Bronchial epithelial cell (primary cell): ENCODE measurements around the gene WHAMM. TPM values are rescaled to one million over a fixed set of nuclear protein-coding genes. Genes with fewer than 3 reads are reported as not detected.

Source experiments
- DNase-seq: peaks from one replicate; pipeline ENCODE4 v3.0.0-alpha.2; 2010; ENCODE audit warnings: low read depth
- FAIRE-seq: peaks from 2 replicates; lab custom pipeline; 2011; peaks lifted over from hg19 to GRCh38; lab: Jason Lieb, UNC
- H3K27me3 ChIP-seq: 2 replicates; pipeline ENCODE4 v1.5.1; 2011; ENCODE audit warnings: low read length; ENCODE audit not compliant: control insufficient read depth, insufficient read depth
- H3K36me3 ChIP-seq: 2 replicates; pipeline ENCODE4 v1.5.1; 2011; ENCODE audit warnings: low read length; ENCODE audit not compliant: control insufficient read depth, insufficient read depth
- H3K4me3 ChIP-seq: 2 replicates; pipeline ENCODE4 v1.5.1; 2011; ENCODE audit warnings: mild to moderate bottlenecking, low read depth, low read length, control low read depth
- total RNA-seq: library from RNA; depleted of rRNA; stranded (reverse); fragments of >200 nt; gene quantifications from 2 replicates; pipeline ENCODE4 v1.2.1, GENCODE V29; 2014
- TF ChIP-seq, protein P1 (sequence below): IDR thresholded peaks from 2 replicates; pipeline ENCODE4 v1.5.1; 2011; ENCODE audit warnings: mild to moderate bottlenecking, moderate library complexity, low read length, control low read depth, inconsistent platforms; ENCODE audit not compliant: insufficient read depth, severe bottlenecking

The WHAMM gene
- total RNA-seq, 1 donor from 2014 or later, result 3.2 TPM

DNA sequence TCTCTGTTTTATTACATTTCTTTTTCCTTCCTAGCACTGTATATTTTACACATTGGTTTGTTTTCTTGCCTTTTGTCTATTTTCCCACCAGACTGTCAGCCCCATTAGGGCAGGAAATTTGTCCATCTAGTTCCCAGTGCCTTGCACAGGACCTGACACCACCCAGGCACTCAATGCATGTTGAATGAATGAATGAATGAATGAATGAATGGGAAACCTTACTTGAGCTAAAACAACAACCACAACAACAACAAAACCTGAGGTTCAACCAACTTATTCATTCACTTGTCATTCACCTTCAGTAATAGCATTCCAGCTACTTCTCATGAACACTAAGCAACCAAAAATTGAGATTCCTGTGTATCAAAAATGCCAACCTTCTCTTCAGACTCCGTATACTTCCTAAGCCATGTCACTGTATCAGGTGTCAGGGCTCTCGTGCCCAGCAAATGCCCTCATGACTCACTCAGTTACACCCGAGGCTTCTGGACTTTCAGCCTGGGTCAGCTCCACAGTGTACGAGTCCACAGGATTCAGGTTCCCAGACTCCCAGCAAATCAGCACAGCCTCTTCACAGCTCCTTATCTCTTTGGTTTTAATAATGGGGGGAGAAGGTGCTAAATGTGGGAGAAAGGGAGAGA lies 40.9 kb upstream of the WHAMM start:
- Histone ChIP-seq H3K27me3 (no peaks in the 10 kb centered on the region), H3K36me3 (peaks cover 1% of the 10 kb centered on the region), H3K4me3 (no peak overlapping the region)
- TF ChIP-seq, protein P1, sequence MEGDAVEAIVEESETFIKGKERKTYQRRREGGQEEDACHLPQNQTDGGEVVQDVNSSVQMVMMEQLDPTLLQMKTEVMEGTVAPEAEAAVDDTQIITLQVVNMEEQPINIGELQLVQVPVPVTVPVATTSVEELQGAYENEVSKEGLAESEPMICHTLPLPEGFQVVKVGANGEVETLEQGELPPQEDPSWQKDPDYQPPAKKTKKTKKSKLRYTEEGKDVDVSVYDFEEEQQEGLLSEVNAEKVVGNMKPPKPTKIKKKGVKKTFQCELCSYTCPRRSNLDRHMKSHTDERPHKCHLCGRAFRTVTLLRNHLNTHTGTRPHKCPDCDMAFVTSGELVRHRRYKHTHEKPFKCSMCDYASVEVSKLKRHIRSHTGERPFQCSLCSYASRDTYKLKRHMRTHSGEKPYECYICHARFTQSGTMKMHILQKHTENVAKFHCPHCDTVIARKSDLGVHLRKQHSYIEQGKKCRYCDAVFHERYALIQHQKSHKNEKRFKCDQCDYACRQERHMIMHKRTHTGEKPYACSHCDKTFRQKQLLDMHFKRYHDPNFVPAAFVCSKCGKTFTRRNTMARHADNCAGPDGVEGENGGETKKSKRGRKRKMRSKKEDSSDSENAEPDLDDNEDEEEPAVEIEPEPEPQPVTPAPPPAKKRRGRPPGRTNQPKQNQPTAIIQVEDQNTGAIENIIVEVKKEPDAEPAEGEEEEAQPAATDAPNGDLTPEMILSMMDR, result no peak
- no peak for FAIRE-seq
- peak; percentile 22 for DNase-seq

GRCh38 chr15:82771789-82772607 lies 37.4 kb upstream of the WHAMM start:
- Histone ChIP-seq H3K27me3 (no peaks in the 10 kb centered on the region), H3K4me3 (no peak overlapping the region), H3K36me3 (no peaks in the 10 kb centered on the region)
- FAIRE-seq (no peak), DNase-seq (peak; percentile 47)
- TF ChIP-seq, protein P1, result no peak

DNA sequence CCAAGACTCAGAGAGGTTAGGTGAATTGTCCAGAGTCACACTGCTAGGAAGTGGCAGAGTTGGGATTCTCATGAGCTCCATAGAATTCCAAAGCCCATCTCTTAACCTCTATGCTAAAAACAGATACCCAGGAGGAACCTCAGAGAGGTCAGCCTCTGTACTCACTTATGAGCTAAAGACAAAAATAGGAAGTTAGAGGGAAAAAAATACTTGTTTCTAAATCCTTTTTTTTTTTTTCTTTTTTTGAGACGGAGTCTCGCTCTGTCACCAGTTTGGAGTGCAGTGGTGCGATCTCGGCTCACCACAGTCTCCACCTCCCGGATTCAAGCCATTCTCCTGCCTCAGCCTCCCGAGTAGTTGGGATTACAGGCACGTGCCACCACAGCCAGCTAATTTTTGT lies 34.9 kb upstream of the WHAMM start:
- no peak for DNase-seq
- H3K4me3 ChIP-seq, result no peak overlapping the region

DNA sequence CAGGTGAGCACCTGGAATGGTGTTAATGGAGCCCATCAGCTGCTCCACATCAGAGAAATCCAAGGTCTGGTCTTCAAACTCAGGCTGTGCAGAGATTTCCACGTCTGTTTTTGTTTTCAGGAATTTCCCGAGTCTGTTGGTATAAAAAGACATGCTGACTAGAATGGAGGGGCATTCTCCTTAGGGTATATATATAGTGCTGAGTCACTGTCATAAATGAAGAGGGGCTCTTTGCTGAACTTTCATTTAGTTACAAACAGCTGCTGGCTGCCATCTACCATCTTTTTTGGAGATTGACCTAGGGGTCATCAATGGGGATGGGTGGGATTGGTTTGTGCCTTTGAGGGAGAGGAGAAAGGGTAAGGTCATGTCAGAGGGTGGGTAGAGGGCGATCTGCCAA lies 30.7 kb upstream of the WHAMM start:
- Histone ChIP-seq H3K36me3 (no peaks in the 10 kb centered on the region), H3K27me3 (no peaks in the 10 kb centered on the region), H3K4me3 (no peak overlapping the region)
- TF ChIP-seq, protein P1, result no peak
- no peak for FAIRE-seq
- DNase-seq, result no peak

More for the DNA sequence above, 34.9 kb upstream of the WHAMM start:
- H3K27me3 ChIP-seq, result no peaks in the 10 kb centered on the region
- H3K36me3 ChIP-seq, result no peaks in the 10 kb centered on the region
- no peak for FAIRE-seq
- TF ChIP-seq, protein P1, result no peak

GRCh38 chr15:82781349-82781748 lies 28.1 kb upstream of the WHAMM start:
- Histone ChIP-seq H3K36me3 (no peaks in the 10 kb centered on the region), H3K4me3 (no peak overlapping the region), H3K27me3 (no peaks in the 10 kb centered on the region)
- TF ChIP-seq, protein P1, result no peak
- DNase-seq (no peak), FAIRE-seq (no peak)
